WTC11 (cell line): ENCODE data around the gene MCRIP2. TPM values are rescaled to one million over a fixed set of nuclear protein-coding genes. Genes with fewer than 3 reads are reported as not detected.

Experiments
- ATAC-seq: fragments of 200-7000 bp; cut with Tn5 transposase; 2 replicates; pipeline ENCODE4 v1.10.0; 2021; ENCODE audit warnings: mild to moderate bottlenecking, moderate library complexity
- CTCF ChIA-PET: fragments of 300-600 bp; sonication (Branson Sonifier 250); formaldehyde crosslinking; loops from one replicate; lab custom pipeline; 2021; ENCODE audit warnings: antibody characterized with exemption; lab: Charles Lee
- POLR2A ChIA-PET: fragments of 350-600 bp; sonication (Branson Sonifier 250); formaldehyde crosslinking; loops from one replicate; lab custom pipeline; 2021; ENCODE audit warnings: antibody characterized with exemption; lab: Charles Lee
- DNase-seq: peaks from one replicate; pipeline ENCODE4 v3.0.0; 2021; ENCODE audit warnings: low spot score
- H3K27ac Mint-ChIP-seq: 2 replicates; pipeline ENCODE4 v1.8.0; 2021; ENCODE audit warnings: mixed read lengths
- H3K27me3 Mint-ChIP-seq: 2 replicates; pipeline ENCODE4 v1.8.0; 2021; ENCODE audit warnings: low read depth, mild to moderate bottlenecking, moderate library complexity, mixed read lengths
- H3K36me3 Mint-ChIP-seq: 2 replicates; pipeline ENCODE4 v1.8.0; 2021; ENCODE audit warnings: mixed read lengths
- H3K4me1 Mint-ChIP-seq: 2 replicates; pipeline ENCODE4 v1.8.0; 2022; ENCODE audit warnings: mixed read lengths
- H3K4me3 Mint-ChIP-seq: 2 replicates; pipeline ENCODE4 v1.8.0; 2021; ENCODE audit warnings: mild to moderate bottlenecking, moderate library complexity, mixed read lengths
- H3K9me3 Mint-ChIP-seq: 2 replicates; pipeline ENCODE4 v1.8.0; 2021; ENCODE audit warnings: mixed read lengths
- AR ChIP-seq: fragments of 250-450 bp; sonication (Bioruptor Pico); IDR thresholded peaks from 2 replicates; pipeline ENCODE4 v1.9.0; 2021; ENCODE audit warnings: mild to moderate bottlenecking
- ATF6 ChIP-seq: sonication (generic); formaldehyde crosslinking; IDR thresholded peaks from 2 replicates; pipeline ENCODE4 v1.8.1; 2023; ENCODE audit warnings: mild to moderate bottlenecking, missing genetic modification reagents
- CDX4 ChIP-seq: fragments of 250-450 bp; sonication (Bioruptor Pico); IDR thresholded peaks from 2 replicates; pipeline ENCODE4 v1.9.0; 2021; ENCODE audit warnings: moderate library complexity, mild to moderate bottlenecking, inconsistent platforms, borderline replicate concordance
- FOXK1 ChIP-seq: sonication (generic); formaldehyde crosslinking; IDR thresholded peaks from 2 replicates; pipeline ENCODE4 v1.8.0; 2022; ENCODE audit warnings: mild to moderate bottlenecking, moderate library complexity, missing genetic modification reagents
- IRF1 ChIP-seq: sonication (generic); formaldehyde crosslinking; IDR thresholded peaks from 2 replicates; pipeline ENCODE4 v1.8.0; 2023; ENCODE audit warnings: missing genetic modification reagents
- KAT7 ChIP-seq: sonication (generic); formaldehyde crosslinking; IDR thresholded peaks from 2 replicates; pipeline ENCODE4 v1.8.1; 2023; ENCODE audit warnings: missing genetic modification reagents, mild to moderate bottlenecking, borderline replicate concordance
- MYBL2 ChIP-seq: sonication (generic); formaldehyde crosslinking; IDR thresholded peaks from 2 replicates; pipeline ENCODE4 v1.8.1; 2023; ENCODE audit warnings: mild to moderate bottlenecking, moderate library complexity, missing genetic modification reagents
- NFYB ChIP-seq: sonication (generic); formaldehyde crosslinking; conservative IDR thresholded peaks from 2 replicates; pipeline ENCODE4 v1.8.0; 2022; ENCODE audit warnings: low read depth, missing genetic modification reagents
- OVOL2 ChIP-seq: fragments of 250-450 bp; sonication (Bioruptor Pico); IDR thresholded peaks from 2 replicates; pipeline ENCODE4 v1.9.0; 2021; ENCODE audit warnings: mild to moderate bottlenecking, borderline replicate concordance
- PRDM15 ChIP-seq: sonication (generic); formaldehyde crosslinking; IDR thresholded peaks from 2 replicates; pipeline ENCODE4 v1.8.0; 2022; ENCODE audit warnings: missing genetic modification reagents
- SMAD4 ChIP-seq: sonication (generic); formaldehyde crosslinking; IDR thresholded peaks from 2 replicates; pipeline ENCODE4 v1.8.0; 2022; ENCODE audit warnings: mild to moderate bottlenecking, missing genetic modification reagents
- TEAD1 ChIP-seq: sonication (generic); formaldehyde crosslinking; IDR thresholded peaks from 2 replicates; pipeline ENCODE4 v1.8.0; 2022; ENCODE audit warnings: mild to moderate bottlenecking, missing genetic modification reagents
- USF1 ChIP-seq: sonication (generic); formaldehyde crosslinking; IDR thresholded peaks from 2 replicates; pipeline ENCODE4 v1.8.0; 2022; ENCODE audit warnings: mild to moderate bottlenecking, missing genetic modification reagents
- ZBTB43 ChIP-seq: sonication (generic); formaldehyde crosslinking; IDR thresholded peaks from 2 replicates; pipeline ENCODE4 v1.8.1; 2023; ENCODE audit warnings: mild to moderate bottlenecking, missing genetic modification reagents
- ZMAT4 ChIP-seq: fragments of 250-450 bp; sonication (Bioruptor Pico); IDR thresholded peaks from 2 replicates; pipeline ENCODE4 v1.9.0; 2021; ENCODE audit warnings: mild to moderate bottlenecking
- ZNF138 ChIP-seq: sonication (generic); formaldehyde crosslinking; conservative IDR thresholded peaks from 2 replicates; pipeline ENCODE4 v1.8.1; 2022; ENCODE audit warnings: mild to moderate bottlenecking, moderate library complexity, missing genetic modification reagents
- ZNF281 ChIP-seq: sonication (generic); formaldehyde crosslinking; IDR thresholded peaks from 2 replicates; pipeline ENCODE4 v1.8.0; 2023; ENCODE audit warnings: mild to moderate bottlenecking, missing genetic modification reagents
- ZNF317 ChIP-seq: sonication (generic); formaldehyde crosslinking; IDR thresholded peaks from 2 replicates; pipeline ENCODE4 v1.8.1; 2023; ENCODE audit warnings: low read depth, mild to moderate bottlenecking, moderate library complexity, missing genetic modification reagents, borderline replicate concordance
- ZNF671 ChIP-seq: fragments of 250-450 bp; sonication (Bioruptor Pico); IDR thresholded peaks from 2 replicates; pipeline ENCODE4 v1.8.0; 2021; ENCODE audit warnings: mild to moderate bottlenecking
- total RNA-seq: library from RNA; stranded (reverse); gene quantifications from 3 replicates; pipeline ENCODE4 v1.2.3, GENCODE V29; 2021

Gene MCRIP2
- total RNA-seq, 1 experiment from 2014 or later = 63.3 TPM

- peaks cover 14% of the 10 kb centered on the region for H3K36me3 Mint-ChIP-seq
- TF ChIP-seq ZNF317 (CRISPR knock-in tag) (no peak), ZNF138 (CRISPR knock-in tag) (no peak), SMAD4 (CRISPR knock-in tag) (no peak), CDX4 (CRISPR knock-in tag) (no peak), OVOL2 (CRISPR knock-in tag) (no peak), USF1 (CRISPR knock-in tag) (no peak), NFYB (CRISPR knock-in tag) (no peak), PRDM15 (CRISPR knock-in tag) (no peak), AR (CRISPR knock-in tag) (no peak), TEAD1 (no peak), ZBTB43 (CRISPR knock-in tag) (no peak), MYBL2 (no peak), FOXK1 (CRISPR knock-in tag) (no peak), IRF1 (CRISPR knock-in tag) (no peak), ZMAT4 (no peak), ZNF671 (CRISPR knock-in tag) (no peak), KAT7 (CRISPR knock-in tag) (no peak), ZNF281 (CRISPR knock-in tag) (no peak), ATF6 (CRISPR knock-in tag) (no peak)
- H3K9me3 Mint-ChIP-seq = no peaks in the 10 kb centered on the region
- ChIA-PET POLR2A (interaction anchor here (1.1 kb wide), 1 partner anchor 92 kb away, joined by 3 read pairs; no protein-coding TSS in a partner anchor), CTCF (interaction anchor here (0.5 to 2.8 kb wide), 8 partner anchors 9 to 1240 kb away, joined by 3 to 11 read pairs (median 6); partner anchors contain the start of gene RHOT2)
- H3K27me3 Mint-ChIP-seq = no peaks in the 10 kb centered on the region
- no peak for ATAC-seq
- peaks cover 24% of the 10 kb centered on the region for H3K4me1 Mint-ChIP-seq
- no peak overlapping the region; the same call in 1 of the 2 replicates for H3K4me3 Mint-ChIP-seq
- no peak for DNase-seq
- H3K27ac Mint-ChIP-seq = no peak overlapping the region
Measured at GRCh38 chr16:676913-677312, 35.3 kb downstream of the MCRIP2 start.
